ENCODE results near the gene TMEM201. TPM values are rescaled to one million over a fixed set of nuclear protein-coding genes. Genes with fewer than 3 reads are reported as not detected.

The TMEM201 gene
- total and polyA plus RNA-seq, 2 of the 13 experiments (the other 11 are each of a cell fraction or from before 2014, with no cell fraction given): 1.5 to 8.2 TPM

- Histone ChIP-seq H3K27ac (ENCODE audit: extremely low read length, insufficient read depth, low read length) (no peak overlapping the region), H2AFZ (ENCODE audit: low read length) (no peak overlapping the region), H3K9me3 (ENCODE audit: low read length) (no peaks in the 10 kb centered on the region), H3K27me3 (ENCODE audit: control insufficient read depth in 1 of 2, insufficient read depth in 2 of 2, low read length in 2 of 2) (peaks cover 4 to 47% of the 10 kb centered on the region in 2 experiments; a peak in 4 of 5 replicates), H3K4me2 (ENCODE audit: low read depth, low read length) (no peak overlapping the region), H3K79me2 (ENCODE audit: insufficient read depth, low read length) (no peaks in the 10 kb centered on the region), H3K4me1 (ENCODE audit: insufficient read depth, low read length) (no peaks in the 10 kb centered on the region), H3K36me3 (replicated peaks in 1 of 2; ENCODE audit: control insufficient read depth in 1 of 2, insufficient read depth in 2 of 2, low read length in 2 of 2) (no peaks in the 10 kb centered on the region), H4K20me1 (ENCODE audit: insufficient read depth, low read length) (no peaks in the 10 kb centered on the region), H3K4me3 (replicated peaks in 1 of 3; ENCODE audit: insufficient read depth in 1 of 3, low read depth in 2 of 3, low read length in 3 of 3) (no peak overlapping the region), H3K9ac (ENCODE audit: insufficient read depth, low read depth, low read length) (no peak overlapping the region)
- in situ Hi-C loops (cut with HindIII; ENCODE audit: extremely low pct_ligation_motif_present, low pct_unique_long_range_greater_than_20kb) (no loop called here), intact Hi-C loops (cut with micrococcal nuclease; ENCODE audit: unreplicated experiment) (no loop called here)
- no peak for FAIRE-seq
- WGBS (ENCODE audit: low lambda C conversion rate): 31% methylated on average over 8 of the region's 10 CpGs
- CTCF ChIA-PET (ENCODE audit: low intra/inter-chr PET ratio, low total read pairs): no interaction called here
- BruUV-seq (replicated peaks): no TSS peak
- DNase-seq (ENCODE audit: low spot score): no peak
- POLR2A ChIA-PET: no interaction called here
- TF ChIP-seq TBP (CRISPR knock-in tag; IDR thresholded peaks at IDR 0.05) (no peak), MEF2D (CRISPR knock-in tag; IDR thresholded peaks at IDR 0.05) (no peak), ZFP36 (IDR thresholded peaks at IDR 0.05; ENCODE audit: borderline replicate concordance, low read depth, low read length, partially characterized antibody) (no peak)
- ATAC-seq: no peak
Measured at GRCh38 chr1:9648171-9648570, 59.5 kb downstream of the TMEM201 start.

GRCh38 chr1:9649769-9650168 lies 61.1 kb downstream of the TMEM201 start:
- H3K4me1 ChIP-seq (ENCODE audit: insufficient read depth, low read length): no peaks in the 10 kb centered on the region
- in situ Hi-C loops (cut with HindIII; ENCODE audit: extremely low pct_ligation_motif_present, low pct_unique_long_range_greater_than_20kb): no loop called here
- no peak overlapping the region for H3K4me2 ChIP-seq (ENCODE audit: low read depth, low read length)
- no peak overlapping the region for H3K4me3 ChIP-seq (replicated peaks in 1 of 3; ENCODE audit: insufficient read depth in 1 of 3, low read depth in 2 of 3, low read length in 3 of 3)
- ChIA-PET CTCF (ENCODE audit: low intra/inter-chr PET ratio, low total read pairs) (no interaction called here), POLR2A (no interaction called here)
- no peak overlapping the region for H3K27ac ChIP-seq (ENCODE audit: extremely low read length, insufficient read depth, low read length)
- H3K36me3 ChIP-seq (replicated peaks in 1 of 2; ENCODE audit: control insufficient read depth in 1 of 2, insufficient read depth in 2 of 2, low read length in 2 of 2): no peaks in the 10 kb centered on the region
- no peak overlapping the region for H2AFZ ChIP-seq (ENCODE audit: low read length)
- DNase-seq (ENCODE audit: low spot score): no peak
- H4K20me1 ChIP-seq (ENCODE audit: insufficient read depth, low read length): no peaks in the 10 kb centered on the region
- ATAC-seq: no peak
- no peaks in the 10 kb centered on the region for H3K79me2 ChIP-seq (ENCODE audit: insufficient read depth, low read length)
- no peak overlapping the region for H3K9ac ChIP-seq (ENCODE audit: insufficient read depth, low read depth, low read length)
- TF ChIP-seq TBL1XR1 (IDR thresholded peaks at IDR 0.05; ENCODE audit: borderline replicate concordance, low read length, partially characterized antibody) (no peak), ISX (CRISPR knock-in tag; conservative IDR thresholded peaks at IDR 0.05) (no peak), THYN1 (CRISPR knock-in tag; IDR thresholded peaks at IDR 0.05; ENCODE audit: borderline replicate concordance, low read depth) (no peak), SALL1 (CRISPR knock-in tag; IDR thresholded peaks at IDR 0.05) (no peak), ZNF850 (CRISPR knock-in tag; conservative IDR thresholded peaks at IDR 0.05) (no peak)
- H3K27me3 ChIP-seq (ENCODE audit: control insufficient read depth in 1 of 2, insufficient read depth in 2 of 2, low read length in 2 of 2): peaks cover 7 to 60% of the 10 kb centered on the region in 2 experiments
- no TSS peak for BruUV-seq (replicated peaks)
- no peak for FAIRE-seq
- intact Hi-C loops (cut with micrococcal nuclease; ENCODE audit: unreplicated experiment): no loop called here
- H3K9me3 ChIP-seq (ENCODE audit: low read length): no peaks in the 10 kb centered on the region
- 0% methylated on average over 2 of the region's 3 CpGs for WGBS (ENCODE audit: low lambda C conversion rate)
